ENCODE data around the gene DCHS1. TPM values are rescaled to one million over a fixed set of nuclear protein-coding genes. Genes with fewer than 3 reads are reported as not detected.

Gene DCHS1
- total and polyA plus RNA-seq, 9 of the 15 experiments (the other 6 are each of a cell fraction or from before 2014, with no cell fraction given), result 0.04 to 0.49 (median 0.14) TPM; not detected in 2

DNA sequence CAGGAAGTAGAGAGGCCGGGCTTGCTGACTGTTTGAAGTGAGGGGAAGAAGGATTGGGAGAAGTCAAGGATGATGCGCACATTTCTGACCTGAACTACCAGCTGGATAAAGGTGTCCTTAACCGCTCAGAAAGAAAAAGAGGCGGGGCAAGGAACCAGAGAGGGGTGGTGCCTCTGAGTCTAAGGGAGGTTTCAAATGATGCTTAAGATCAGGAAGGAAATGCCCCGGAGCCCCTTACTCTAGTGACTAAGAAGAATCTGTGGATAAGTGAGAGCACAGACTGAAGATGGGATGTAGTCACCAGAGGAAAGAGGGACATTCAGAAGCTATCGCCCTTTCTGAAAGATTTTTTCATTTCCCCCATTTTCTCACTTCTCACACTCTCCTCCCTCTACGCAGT lies 12.7 kb downstream of the DCHS1 start (continued):
- TF ChIP-seq, protein P1, sequence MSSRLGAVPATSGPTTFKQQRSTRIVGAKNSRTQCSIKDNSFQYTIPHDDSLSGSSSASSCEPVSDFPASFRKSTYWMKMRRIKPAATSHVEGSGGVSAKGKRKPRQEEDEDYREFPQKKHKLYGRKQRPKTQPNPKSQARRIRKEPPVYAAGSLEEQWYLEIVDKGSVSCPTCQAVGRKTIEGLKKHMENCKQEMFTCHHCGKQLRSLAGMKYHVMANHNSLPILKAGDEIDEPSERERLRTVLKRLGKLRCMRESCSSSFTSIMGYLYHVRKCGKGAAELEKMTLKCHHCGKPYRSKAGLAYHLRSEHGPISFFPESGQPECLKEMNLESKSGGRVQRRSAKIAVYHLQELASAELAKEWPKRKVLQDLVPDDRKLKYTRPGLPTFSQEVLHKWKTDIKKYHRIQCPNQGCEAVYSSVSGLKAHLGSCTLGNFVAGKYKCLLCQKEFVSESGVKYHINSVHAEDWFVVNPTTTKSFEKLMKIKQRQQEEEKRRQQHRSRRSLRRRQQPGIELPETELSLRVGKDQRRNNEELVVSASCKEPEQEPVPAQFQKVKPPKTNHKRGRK (tag; IDR thresholded peaks at IDR 0.05), result no peak
- no peak for TF ChIP-seq WHSC1 (IDR thresholded peaks at IDR 0.05; ENCODE audit: low read length)
- no peak for TF ChIP-seq STAT5A (IDR thresholded peaks at IDR 0.05; ENCODE audit: borderline replicate concordance, low read length)
- TF ChIP-seq, protein P2, sequence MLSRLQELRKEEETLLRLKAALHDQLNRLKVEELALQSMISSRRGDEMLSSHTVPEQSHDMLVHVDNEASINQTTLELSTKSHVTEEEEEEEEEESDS (CRISPR knock-in tag; IDR thresholded peaks at IDR 0.05), result no peak
- TF ChIP-seq, protein P3, sequence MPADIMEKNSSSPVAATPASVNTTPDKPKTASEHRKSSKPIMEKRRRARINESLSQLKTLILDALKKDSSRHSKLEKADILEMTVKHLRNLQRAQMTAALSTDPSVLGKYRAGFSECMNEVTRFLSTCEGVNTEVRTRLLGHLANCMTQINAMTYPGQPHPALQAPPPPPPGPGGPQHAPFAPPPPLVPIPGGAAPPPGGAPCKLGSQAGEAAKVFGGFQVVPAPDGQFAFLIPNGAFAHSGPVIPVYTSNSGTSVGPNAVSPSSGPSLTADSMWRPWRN (IDR thresholded peaks at IDR 0.05; ENCODE audit: low read depth), result no peak

DNA sequence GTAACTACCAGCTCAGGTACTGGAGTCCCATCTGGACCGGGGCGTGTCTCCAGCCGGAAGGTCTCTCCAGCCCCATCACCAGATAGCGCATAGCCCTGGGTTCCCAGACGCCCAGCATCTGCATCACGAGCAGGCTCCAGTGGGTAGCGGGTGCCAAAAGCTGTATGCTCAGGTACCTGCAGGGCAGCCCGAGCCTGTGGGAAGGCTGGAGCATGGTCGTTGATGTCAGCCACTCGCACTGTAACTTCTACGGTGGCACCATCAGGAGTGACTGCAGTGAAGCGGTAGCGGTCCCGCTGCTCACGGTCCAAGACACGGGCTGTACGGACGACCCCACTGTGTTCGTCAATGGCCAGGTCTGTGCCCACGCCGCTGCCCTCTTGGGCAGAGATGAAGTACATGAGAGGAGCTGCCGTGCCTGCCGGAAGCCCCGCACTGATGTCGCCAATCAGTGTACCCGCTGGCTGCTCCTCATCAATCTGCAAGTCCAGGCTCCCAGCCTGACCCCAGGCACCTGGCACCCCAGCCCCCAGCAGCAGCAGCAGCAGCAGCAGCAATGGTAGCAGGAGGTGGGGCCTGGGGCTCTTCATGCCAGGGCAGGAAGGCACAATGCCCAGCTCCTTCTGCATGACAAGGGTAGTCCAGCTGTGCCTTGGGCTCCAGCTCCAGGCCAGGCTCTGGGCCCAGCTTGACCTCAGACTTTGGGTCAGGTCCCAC lies 14.5 kb downstream of the DCHS1 start:
- H3K4me1 ChIP-seq (replicated peaks in 1 of 2; ENCODE audit: control insufficient read depth in 2 of 2, insufficient read depth in 2 of 2, low read length in 2 of 2), result peaks cover 28 to 38% of the 10 kb centered on the region in 2 experiments; a peak in 4 of 5 replicates
- H3K9ac ChIP-seq (ENCODE audit: insufficient read depth in 1 of 2, low read depth in 2 of 2, low read length in 2 of 2), result no peak overlapping the region
- H3K4me3 ChIP-seq, result no peak overlapping the region
- DNase-seq (ENCODE audit: extremely low read depth in 1 of 4, low spot score in 3 of 4) (no peak), FAIRE-seq (no peak), ATAC-seq (no peak)
- no peak overlapping the region for H3K4me2 ChIP-seq (ENCODE audit: insufficient read depth, low read length)
- ChIA-PET POLR2A (no interaction called here), CTCF (ENCODE audit: low intra/inter-chr PET ratio) (no interaction called here)
- H3K27ac ChIP-seq (ENCODE audit: extremely low read depth, low read depth, low read length), result no peak overlapping the region
- H3K36me3 ChIP-seq (ENCODE audit: control insufficient read depth, insufficient read depth, low read length), result no peaks in the 10 kb centered on the region
- H3K9me3 ChIP-seq (replicated peaks; ENCODE audit: control insufficient read depth, insufficient read depth, low read depth, low read length), result no peaks in the 10 kb centered on the region
- no peaks in the 10 kb centered on the region for H4K20me1 ChIP-seq (replicated peaks; ENCODE audit: control insufficient read depth, insufficient read depth, low read length)
- no TSS peak for BruUV-seq (replicated peaks)
- in situ Hi-C loops (cut with MboI), result no loop called here
- 68% methylated on average over 25 of the region's 26 CpGs for WGBS (ENCODE audit: insufficient coverage, low coverage, missing lambda C conversion rate)
- intact Hi-C loops (cut with micrococcal nuclease), result no loop called here
- H3K27me3 ChIP-seq (ENCODE audit: control insufficient read depth in 2 of 2, insufficient read depth in 2 of 2, low read length in 2 of 2), result no peaks in the 10 kb centered on the region; a peak in 1 of 5 replicates
- no peaks in the 10 kb centered on the region for H3K79me2 ChIP-seq (ENCODE audit: control insufficient read depth, insufficient read depth, low read length)
- no peak overlapping the region for H2AFZ ChIP-seq (ENCODE audit: low read depth, low read length)
- H3K9me1 ChIP-seq (ENCODE audit: control insufficient read depth, insufficient read depth, low read length), result no peaks in the 10 kb centered on the region
- TF ChIP-seq HNRNPL (IDR thresholded peaks at IDR 0.05; ENCODE audit: low read depth, low read length) (no peak), TCFL5 (CRISPR knock-in tag; conservative IDR thresholded peaks at IDR 0.05) (no peak), SMARCE1 (IDR thresholded peaks at IDR 0.05) (no peak), FIP1L1 (IDR thresholded peaks at IDR 0.05; ENCODE audit: low read depth, low read length, poor library complexity, severe bottlenecking) (no peak), DMBX1 (CRISPR knock-in tag; IDR thresholded peaks at IDR 0.05; ENCODE audit: borderline replicate concordance) (no peak), ZNF311 (CRISPR knock-in tag; IDR thresholded peaks at IDR 0.05) (no peak), XRCC3 (IDR thresholded peaks at IDR 0.05) (no peak)
- TF ChIP-seq, protein P4, sequence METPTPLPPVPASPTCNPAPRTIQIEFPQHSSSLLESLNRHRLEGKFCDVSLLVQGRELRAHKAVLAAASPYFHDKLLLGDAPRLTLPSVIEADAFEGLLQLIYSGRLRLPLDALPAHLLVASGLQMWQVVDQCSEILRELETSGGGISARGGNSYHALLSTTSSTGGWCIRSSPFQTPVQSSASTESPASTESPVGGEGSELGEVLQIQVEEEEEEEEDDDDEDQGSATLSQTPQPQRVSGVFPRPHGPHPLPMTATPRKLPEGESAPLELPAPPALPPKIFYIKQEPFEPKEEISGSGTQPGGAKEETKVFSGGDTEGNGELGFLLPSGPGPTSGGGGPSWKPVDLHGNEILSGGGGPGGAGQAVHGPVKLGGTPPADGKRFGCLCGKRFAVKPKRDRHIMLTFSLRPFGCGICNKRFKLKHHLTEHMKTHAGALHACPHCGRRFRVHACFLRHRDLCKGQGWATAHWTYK (CRISPR knock-in tag; IDR thresholded peaks at IDR 0.05), result no peak
- TF ChIP-seq, protein P5, sequence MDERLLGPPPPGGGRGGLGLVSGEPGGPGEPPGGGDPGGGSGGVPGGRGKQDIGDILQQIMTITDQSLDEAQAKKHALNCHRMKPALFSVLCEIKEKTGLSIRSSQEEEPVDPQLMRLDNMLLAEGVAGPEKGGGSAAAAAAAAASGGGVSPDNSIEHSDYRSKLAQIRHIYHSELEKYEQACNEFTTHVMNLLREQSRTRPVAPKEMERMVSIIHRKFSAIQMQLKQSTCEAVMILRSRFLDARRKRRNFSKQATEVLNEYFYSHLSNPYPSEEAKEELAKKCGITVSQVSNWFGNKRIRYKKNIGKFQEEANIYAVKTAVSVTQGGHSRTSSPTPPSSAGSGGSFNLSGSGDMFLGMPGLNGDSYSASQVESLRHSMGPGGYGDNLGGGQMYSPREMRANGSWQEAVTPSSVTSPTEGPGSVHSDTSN (CRISPR knock-in tag; IDR thresholded peaks at IDR 0.05; ENCODE audit: low read depth), result no peak
- TF ChIP-seq, protein P5 (tag; conservative IDR thresholded peaks at IDR 0.05; ENCODE audit: low read depth), result no peak

Data from K562 (cell line).